B cell (primary cell): ENCODE data around the gene ZC3HAV1L.
"Not testable (repeated sequence)": the region's sequence is repeated elsewhere in the genome, so short reads cannot be mapped to it uniquely, and the experiment has no call there.

Experiments used
- EZH2 ChIP-seq: IDR thresholded peaks from 2 replicates; pipeline ENCODE4 v1.6.1; 2012; ENCODE audit warnings: borderline replicate concordance, low read depth, mild to moderate bottlenecking, moderate library complexity, low read length; ENCODE audit not compliant: insufficient read depth, poor library complexity, severe bottlenecking
- TF ChIP-seq, protein P1 (sequence below): fragments of 200-600 bp; IDR thresholded peaks from one replicate; pipeline ENCODE4 v1.8.0; 2022; ENCODE audit warnings: antibody characterized with exemption, mild to moderate bottlenecking

DNA sequence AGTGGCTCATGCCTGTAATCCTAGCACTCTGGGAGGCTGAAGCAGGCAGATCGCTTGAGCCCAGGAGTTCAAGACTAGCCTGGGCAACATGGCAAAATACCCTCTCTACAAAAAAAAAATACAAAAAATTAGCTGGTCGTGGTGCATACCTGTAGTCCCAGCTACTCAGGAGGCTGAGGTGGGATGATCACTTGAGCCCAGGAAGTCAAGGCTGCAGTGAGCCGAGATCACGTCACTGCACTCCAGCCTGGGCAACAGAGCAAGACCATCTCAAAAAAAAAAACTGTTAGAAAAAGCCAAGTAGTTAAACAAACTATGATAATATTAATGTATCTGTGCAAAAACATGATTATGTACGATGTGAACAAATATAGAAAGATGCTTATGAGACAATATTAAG, 10.0 kb downstream of the ZC3HAV1L start:
- TF ChIP-seq, protein P1, sequence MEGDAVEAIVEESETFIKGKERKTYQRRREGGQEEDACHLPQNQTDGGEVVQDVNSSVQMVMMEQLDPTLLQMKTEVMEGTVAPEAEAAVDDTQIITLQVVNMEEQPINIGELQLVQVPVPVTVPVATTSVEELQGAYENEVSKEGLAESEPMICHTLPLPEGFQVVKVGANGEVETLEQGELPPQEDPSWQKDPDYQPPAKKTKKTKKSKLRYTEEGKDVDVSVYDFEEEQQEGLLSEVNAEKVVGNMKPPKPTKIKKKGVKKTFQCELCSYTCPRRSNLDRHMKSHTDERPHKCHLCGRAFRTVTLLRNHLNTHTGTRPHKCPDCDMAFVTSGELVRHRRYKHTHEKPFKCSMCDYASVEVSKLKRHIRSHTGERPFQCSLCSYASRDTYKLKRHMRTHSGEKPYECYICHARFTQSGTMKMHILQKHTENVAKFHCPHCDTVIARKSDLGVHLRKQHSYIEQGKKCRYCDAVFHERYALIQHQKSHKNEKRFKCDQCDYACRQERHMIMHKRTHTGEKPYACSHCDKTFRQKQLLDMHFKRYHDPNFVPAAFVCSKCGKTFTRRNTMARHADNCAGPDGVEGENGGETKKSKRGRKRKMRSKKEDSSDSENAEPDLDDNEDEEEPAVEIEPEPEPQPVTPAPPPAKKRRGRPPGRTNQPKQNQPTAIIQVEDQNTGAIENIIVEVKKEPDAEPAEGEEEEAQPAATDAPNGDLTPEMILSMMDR = not testable (repeated sequence)
- not testable (repeated sequence) for TF ChIP-seq EZH2
